Caco-2 (cell line): ENCODE measurements around the gene GRM5. TPM values are rescaled to one million over a fixed set of nuclear protein-coding genes. Genes with fewer than 3 reads are reported as not detected.

Source experiments
- BruUV-seq: library from RNA; stranded (reverse); fragments of 400-500 nt; replicated peaks from 2 replicates; lab custom pipeline; 2021; lab: Mats Ljungman, UMichigan
- CTCF ChIA-PET: fragments of 300-600 bp; sonication (Branson Sonifier 250); formaldehyde crosslinking; loops from one replicate; lab custom pipeline; 2022; ENCODE audit warnings: antibody characterized with exemption; lab: Charles Lee
- POLR2A ChIA-PET: fragments of 300-600 bp; sonication (Branson Sonifier 250); formaldehyde crosslinking; loops from one replicate; lab custom pipeline; 2022; ENCODE audit warnings: antibody characterized with exemption; lab: Charles Lee
- DNase-seq, 2 experiments: peaks; one replicate each; pipeline versions ENCODE4 v3.0.0 to v3.0.0-alpha.2; 2020 to 2022
- H3K27me3 ChIP-seq: replicated peaks from 2 replicates; pipeline ENCODE4 v1.6.0; 2011; ENCODE audit warnings: low read length; ENCODE audit not compliant: control insufficient read depth, insufficient read depth
- H3K36me3 ChIP-seq: 2 replicates; pipeline ENCODE4 v1.5.1; 2011; ENCODE audit warnings: low read length; ENCODE audit not compliant: control insufficient read depth, insufficient read depth
- H3K4me1 ChIP-seq: fragments of 250-450 bp; sonication (Bioruptor Pico); 2 replicates; pipeline ENCODE4 v1.5.1; 2020; ENCODE audit warnings: mild to moderate bottlenecking
- H3K4me3 ChIP-seq: 2 replicates; pipeline ENCODE4 v1.5.1; 2011; ENCODE audit warnings: low read depth, mild to moderate bottlenecking, control low read depth, low read length
- H3K9me3 ChIP-seq: fragments of 250-450 bp; sonication (Bioruptor Pico); 2 replicates; pipeline ENCODE4 v1.5.1; 2020; ENCODE audit warnings: mild to moderate bottlenecking, moderate library complexity
- H3K27ac Mint-ChIP-seq: one replicate; pipeline ENCODE4 v1.8.0; 2022; ENCODE audit warnings: mixed read lengths; ENCODE audit not compliant: unreplicated experiment
- H3K27me3 Mint-ChIP-seq: one replicate; pipeline ENCODE4 v1.8.0; 2022; ENCODE audit warnings: mixed read lengths; ENCODE audit not compliant: insufficient read depth, unreplicated experiment
- H3K36me3 Mint-ChIP-seq: one replicate; pipeline ENCODE4 v1.8.0; 2022; ENCODE audit warnings: mild to moderate bottlenecking, mixed read lengths; ENCODE audit not compliant: insufficient read depth, unreplicated experiment
- H3K4me1 Mint-ChIP-seq: one replicate; pipeline ENCODE4 v1.8.0; 2022; ENCODE audit warnings: low read depth, mixed read lengths; ENCODE audit not compliant: unreplicated experiment
- H3K4me3 Mint-ChIP-seq: one replicate; pipeline ENCODE4 v1.8.0; 2022; ENCODE audit warnings: mild to moderate bottlenecking, moderate library complexity, mixed read lengths; ENCODE audit not compliant: unreplicated experiment
- H3K9me3 Mint-ChIP-seq: one replicate; pipeline ENCODE4 v1.8.0; 2022; ENCODE audit warnings: mixed read lengths; ENCODE audit not compliant: unreplicated experiment
- intact Hi-C: fragments of 100-400 bp; cut with micrococcal nuclease; formaldehyde crosslinking; loops from one replicate; pipeline ENCODE4 v1.10.0; 2022; ENCODE audit not compliant: unreplicated experiment
- total RNA-seq: library from RNA; stranded (reverse); gene quantifications from 2 replicates; pipeline ENCODE4 v1.2.3, GENCODE V29; 2022
- TF ChIP-seq, protein P1 (sequence below), 2 experiments: fragments of 200-600 bp in 1 of 2; IDR thresholded peaks; 1 replicate in 1 of 2; 2 replicates in 1 of 2; pipeline versions ENCODE4 v1.5.1 to v1.8.0; 2011 to 2022; ENCODE audit warnings: antibody characterized with exemption in 1 of 2, control low read depth in 1 of 2, inconsistent platforms in 1 of 2, low read depth in 1 of 2, low read length in 1 of 2, mild to moderate bottlenecking in 1 of 2, moderate library complexity in 1 of 2; ENCODE audit not compliant: insufficient read depth in 1 of 2, severe bottlenecking in 1 of 2, unreplicated experiment in 1 of 2

The GRM5 gene
- total RNA-seq, 1 experiment from 2014 or later = not detected

DNA sequence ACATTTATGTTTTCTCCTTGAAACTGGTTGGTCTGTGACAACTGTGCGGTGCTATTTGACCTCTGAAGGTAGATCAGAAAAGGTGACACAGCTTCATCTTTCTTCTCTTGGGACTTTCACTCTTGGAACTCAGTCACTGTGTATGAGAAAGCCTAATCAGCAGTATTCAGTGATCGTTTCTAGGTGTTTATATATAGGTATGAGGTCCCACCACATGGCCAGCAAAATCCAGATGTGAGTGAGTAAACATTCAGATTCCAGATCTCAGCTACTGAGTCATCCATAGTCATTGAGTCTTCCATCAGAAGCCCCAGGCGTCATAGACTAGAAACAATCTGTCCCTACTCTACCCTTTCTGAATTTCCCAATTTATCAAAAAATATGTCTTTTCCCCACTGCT lies 610.9 kb downstream of the GRM5 start:
- TF ChIP-seq, protein P1, sequence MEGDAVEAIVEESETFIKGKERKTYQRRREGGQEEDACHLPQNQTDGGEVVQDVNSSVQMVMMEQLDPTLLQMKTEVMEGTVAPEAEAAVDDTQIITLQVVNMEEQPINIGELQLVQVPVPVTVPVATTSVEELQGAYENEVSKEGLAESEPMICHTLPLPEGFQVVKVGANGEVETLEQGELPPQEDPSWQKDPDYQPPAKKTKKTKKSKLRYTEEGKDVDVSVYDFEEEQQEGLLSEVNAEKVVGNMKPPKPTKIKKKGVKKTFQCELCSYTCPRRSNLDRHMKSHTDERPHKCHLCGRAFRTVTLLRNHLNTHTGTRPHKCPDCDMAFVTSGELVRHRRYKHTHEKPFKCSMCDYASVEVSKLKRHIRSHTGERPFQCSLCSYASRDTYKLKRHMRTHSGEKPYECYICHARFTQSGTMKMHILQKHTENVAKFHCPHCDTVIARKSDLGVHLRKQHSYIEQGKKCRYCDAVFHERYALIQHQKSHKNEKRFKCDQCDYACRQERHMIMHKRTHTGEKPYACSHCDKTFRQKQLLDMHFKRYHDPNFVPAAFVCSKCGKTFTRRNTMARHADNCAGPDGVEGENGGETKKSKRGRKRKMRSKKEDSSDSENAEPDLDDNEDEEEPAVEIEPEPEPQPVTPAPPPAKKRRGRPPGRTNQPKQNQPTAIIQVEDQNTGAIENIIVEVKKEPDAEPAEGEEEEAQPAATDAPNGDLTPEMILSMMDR (IDR thresholded peaks at IDR 0.05; ENCODE audit: insufficient read depth in 1 of 2, low read depth in 1 of 2, low read length in 1 of 2, severe bottlenecking in 1 of 2, unreplicated experiment in 1 of 2) = no peak
- peaks cover 11% of the 10 kb centered on the region for H3K27me3 Mint-ChIP-seq
- intact Hi-C loops = no loop called here
- no peaks in the 10 kb centered on the region for H3K36me3 Mint-ChIP-seq
- no TSS peak for BruUV-seq
- no peak overlapping the region for H3K4me3 ChIP-seq
- H3K4me1 ChIP-seq = no peaks in the 10 kb centered on the region
- ChIA-PET CTCF (no interaction called here), POLR2A (no interaction called here)
- no peaks in the 10 kb centered on the region for H3K9me3 Mint-ChIP-seq
- no peaks in the 10 kb centered on the region for H3K36me3 ChIP-seq
- H3K4me3 Mint-ChIP-seq = no peak overlapping the region
- no peaks in the 10 kb centered on the region for H3K4me1 Mint-ChIP-seq
- no peaks in the 10 kb centered on the region for H3K27me3 ChIP-seq
- H3K9me3 ChIP-seq = no peaks in the 10 kb centered on the region
- no peak overlapping the region for H3K27ac Mint-ChIP-seq
- DNase-seq = no peak

Other genes starting within 250 kb of the GRM5 start
- not detected in 2 replicates for gene TYR, start 111.9 kb upstream of the GRM5 start, total RNA-seq